Measurements from ENCODE around the gene MTF1. TPM values are rescaled to one million over a fixed set of nuclear protein-coding genes. Genes with fewer than 3 reads are reported as not detected.

Gene MTF1
- total and polyA plus RNA-seq, 2 donors, result 4.4 to 5.6 TPM

- no peak for DNase-seq (ENCODE audit: extremely low spot score)
- Histone ChIP-seq H3K4me1 (ENCODE audit: insufficient read depth) (no peaks in the 10 kb centered on the region), H3K4me3 (ENCODE audit: low read depth, low read length) (no peak overlapping the region), H3K27ac (ENCODE audit: low read depth) (no peak overlapping the region), H3K36me3 (ENCODE audit: insufficient read depth) (peaks cover 8% of the 10 kb centered on the region)
- 94% methylated on average over 6 of the region's 6 CpGs for WGBS
These were observed 28.8 kb upstream of the MTF1 start for GRCh38 chr1:37888022-37888700.

- 92% methylated on average over 3 of the region's 3 CpGs for WGBS
- no peaks in the 10 kb centered on the region for H3K4me1 ChIP-seq (ENCODE audit: insufficient read depth)
- no peak overlapping the region for H3K4me3 ChIP-seq (ENCODE audit: low read depth, low read length)
- H3K27ac ChIP-seq (ENCODE audit: low read depth), result no peak overlapping the region
- DNase-seq (ENCODE audit: extremely low spot score), result no peak
- peaks cover 7% of the 10 kb centered on the region for H3K36me3 ChIP-seq (ENCODE audit: insufficient read depth)
These were observed 24.8 kb upstream of the MTF1 start for GRCh38 chr1:37884145-37884544.

DNA sequence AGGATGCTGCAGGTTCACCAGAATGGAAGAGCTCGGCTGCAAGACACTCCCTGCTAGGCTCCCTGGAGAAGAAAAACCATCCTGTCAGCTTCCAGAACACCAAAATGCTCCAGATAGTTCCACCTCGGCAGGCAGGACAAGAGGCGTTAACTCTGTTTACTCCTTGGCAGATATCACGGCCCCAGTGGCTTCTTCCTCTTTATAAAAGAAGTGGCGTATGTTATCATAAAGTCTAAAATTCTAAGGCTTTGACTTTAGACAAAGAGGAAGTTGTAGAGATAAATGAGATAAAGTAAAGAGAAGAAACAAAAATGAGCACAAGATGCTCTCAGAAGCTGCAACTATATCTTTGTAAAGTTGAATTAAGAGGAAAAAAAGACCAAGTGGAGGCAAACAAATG is 24.3 kb upstream of the MTF1 start:
- Histone ChIP-seq H3K36me3 (ENCODE audit: insufficient read depth) (peaks cover 7% of the 10 kb centered on the region), H3K27ac (ENCODE audit: low read depth) (no peak overlapping the region), H3K4me1 (ENCODE audit: insufficient read depth) (no peaks in the 10 kb centered on the region), H3K4me3 (ENCODE audit: low read depth, low read length) (no peak overlapping the region)
- WGBS, result 60% methylated on average over 5 of the region's 5 CpGs
- DNase-seq (ENCODE audit: extremely low spot score), result no peak

DNA sequence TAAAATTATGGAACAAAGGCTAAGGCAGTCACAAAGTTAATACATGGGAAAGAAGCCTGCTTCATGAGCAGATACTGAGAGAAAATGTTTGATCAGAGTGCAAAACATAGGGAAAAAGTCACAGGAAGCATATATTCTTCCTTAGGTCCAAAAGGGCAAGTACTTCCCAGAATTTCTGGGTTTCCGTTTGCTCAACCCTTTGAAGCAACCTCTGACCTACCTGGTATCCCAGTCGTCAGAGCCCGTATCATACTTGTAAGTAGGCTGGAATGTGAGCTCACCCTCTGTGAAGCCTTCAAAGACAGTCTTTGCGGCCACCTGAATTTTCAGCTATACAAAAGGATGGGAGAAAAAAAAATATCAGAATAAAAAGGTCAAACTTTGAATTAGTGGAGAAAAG is 20.5 kb upstream of the MTF1 start:
- Histone ChIP-seq H3K4me3 (ENCODE audit: low read depth, low read length) (no peak overlapping the region), H3K36me3 (ENCODE audit: insufficient read depth) (peaks cover 7% of the 10 kb centered on the region), H3K4me1 (ENCODE audit: insufficient read depth) (no peaks in the 10 kb centered on the region), H3K27ac (ENCODE audit: low read depth) (no peak overlapping the region)
- no peak for DNase-seq (ENCODE audit: extremely low spot score)
- WGBS, result 96% methylated on average over 4 of the region's 4 CpGs

GRCh38 chr1:37878071-37878470 is 18.7 kb upstream of the MTF1 start:
- H3K4me3 ChIP-seq (ENCODE audit: low read depth, low read length), result no peak overlapping the region
- H3K4me1 ChIP-seq (ENCODE audit: insufficient read depth), result no peaks in the 10 kb centered on the region
- WGBS, result 95% methylated on average over 6 of the region's 6 CpGs
- peaks cover 10% of the 10 kb centered on the region for H3K36me3 ChIP-seq (ENCODE audit: insufficient read depth)
- H3K27ac ChIP-seq (ENCODE audit: low read depth), result no peak overlapping the region
- DNase-seq (ENCODE audit: extremely low spot score), result no peak

- no peak for DNase-seq (ENCODE audit: extremely low spot score)
- peaks cover 10% of the 10 kb centered on the region for H3K36me3 ChIP-seq (ENCODE audit: insufficient read depth)
- H3K27ac ChIP-seq (ENCODE audit: low read depth), result no peak overlapping the region
- no peak overlapping the region for H3K4me3 ChIP-seq (ENCODE audit: low read depth, low read length)
- WGBS, result 100% methylated on average over 1 of the region's 1 CpG
- H3K4me1 ChIP-seq (ENCODE audit: insufficient read depth), result no peaks in the 10 kb centered on the region
These were observed 16.4 kb upstream of the MTF1 start for GRCh38 chr1:37875833-37876232.

DNA sequence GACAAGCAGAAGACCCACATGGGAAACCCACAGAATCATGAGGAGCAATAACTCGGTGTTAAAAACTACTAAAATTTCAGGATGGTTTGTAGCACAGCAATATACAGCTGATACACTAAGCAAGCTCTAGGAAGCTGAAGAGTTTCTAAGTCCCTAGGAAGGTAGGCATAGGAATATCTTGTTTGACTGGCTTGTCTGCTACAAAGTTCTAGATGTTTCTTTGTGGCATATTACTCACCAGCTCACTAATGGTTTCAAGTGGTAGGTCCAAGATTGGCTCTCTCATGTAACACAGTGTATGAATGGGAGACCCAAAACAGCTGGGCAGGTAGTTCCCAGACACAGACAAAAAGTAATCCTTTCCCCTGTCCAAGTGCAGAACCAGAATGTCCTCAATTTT is 13.3 kb upstream of the MTF1 start:
- Histone ChIP-seq H3K27ac (ENCODE audit: low read depth) (no peak overlapping the region), H3K4me1 (ENCODE audit: insufficient read depth) (no peaks in the 10 kb centered on the region), H3K4me3 (ENCODE audit: low read depth, low read length) (no peak overlapping the region), H3K36me3 (ENCODE audit: insufficient read depth) (peaks cover 5% of the 10 kb centered on the region)
- no peak for DNase-seq (ENCODE audit: extremely low spot score)
- WGBS, result 98% methylated on average over 1 of the region's 1 CpG

- Histone ChIP-seq H3K27ac (ENCODE audit: low read depth) (no peak overlapping the region), H3K4me3 (ENCODE audit: low read depth, low read length) (no peak overlapping the region), H3K4me1 (ENCODE audit: insufficient read depth) (no peaks in the 10 kb centered on the region), H3K36me3 (ENCODE audit: insufficient read depth) (peaks cover 4% of the 10 kb centered on the region)
- no peak for DNase-seq (ENCODE audit: extremely low spot score)
- WGBS, result 93% methylated on average over 2 of the region's 2 CpGs
These were observed 9.1 kb upstream of the MTF1 start for GRCh38 chr1:37868466-37868865.

DNA sequence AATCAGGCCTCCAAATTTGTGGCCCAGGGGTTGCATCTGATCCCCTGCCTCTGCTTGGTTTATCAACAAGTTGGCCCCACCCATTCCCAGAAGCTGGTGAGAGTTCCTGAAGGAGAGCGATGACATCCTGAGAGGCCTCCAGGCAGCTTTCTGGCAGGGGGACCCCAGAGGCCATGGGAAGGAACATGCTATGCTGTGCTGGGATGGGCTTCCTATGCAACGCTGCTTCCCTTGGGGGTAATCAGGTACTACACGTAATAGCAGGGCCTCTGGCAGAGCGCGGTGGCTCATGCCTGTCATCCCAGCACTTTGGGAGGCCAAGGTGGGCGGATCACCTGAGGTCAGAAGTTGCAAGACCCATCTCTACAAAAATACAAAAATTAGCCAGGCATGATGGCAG is 8.4 kb upstream of the MTF1 start:
- WGBS, result 90% methylated on average over 6 of the region's 6 CpGs
- peaks cover 4% of the 10 kb centered on the region for H3K36me3 ChIP-seq (ENCODE audit: insufficient read depth)
- H3K4me3 ChIP-seq (ENCODE audit: low read depth, low read length), result no peak overlapping the region
- no peak for DNase-seq (ENCODE audit: extremely low spot score)
- no peaks in the 10 kb centered on the region for H3K4me1 ChIP-seq (ENCODE audit: insufficient read depth)
- no peak overlapping the region for H3K27ac ChIP-seq (ENCODE audit: low read depth)

- Histone ChIP-seq H3K4me1 (ENCODE audit: insufficient read depth) (no peaks in the 10 kb centered on the region), H3K36me3 (ENCODE audit: insufficient read depth) (peaks cover 4% of the 10 kb centered on the region), H3K27ac (ENCODE audit: low read depth) (no peak overlapping the region), H3K4me3 (ENCODE audit: low read depth, low read length) (no peak overlapping the region)
- WGBS, result 98% methylated on average over 1 of the region's 1 CpG
- no peak for DNase-seq (ENCODE audit: extremely low spot score)
These were observed 7.1 kb upstream of the MTF1 start for GRCh38 chr1:37866491-37866890.

GRCh38 chr1:37865348-37866120 is 6.1 kb upstream of the MTF1 start:
- Histone ChIP-seq H3K36me3 (ENCODE audit: insufficient read depth) (peaks cover 2% of the 10 kb centered on the region), H3K4me3 (ENCODE audit: low read depth, low read length) (no peak overlapping the region), H3K27ac (ENCODE audit: low read depth) (no peak overlapping the region)

DNA sequence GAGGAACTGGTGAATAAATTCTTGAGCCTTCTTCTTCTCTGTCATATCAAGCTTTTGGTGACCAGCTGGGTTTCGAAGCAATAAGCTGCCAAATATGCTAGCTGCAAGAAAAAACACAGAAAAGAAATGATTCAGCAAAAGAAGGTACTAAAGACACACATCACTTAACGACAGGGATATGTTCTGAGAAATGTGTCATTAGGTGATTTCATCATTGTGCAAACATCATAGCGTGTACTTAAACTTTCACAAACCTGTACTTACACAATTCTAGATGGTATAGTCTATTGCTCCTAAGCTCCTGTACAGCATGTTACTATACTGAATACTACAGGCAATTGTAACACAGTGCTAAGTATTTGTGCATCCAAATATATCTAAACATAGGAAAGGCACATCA is 2.9 kb upstream of the MTF1 start:
- 81% methylated on average over 3 of the region's 3 CpGs for WGBS
- no peaks in the 10 kb centered on the region for H3K36me3 ChIP-seq (ENCODE audit: insufficient read depth)
- no peak overlapping the region for H3K27ac ChIP-seq (ENCODE audit: low read depth)
- DNase-seq (ENCODE audit: extremely low spot score), result no peak
- H3K4me3 ChIP-seq (ENCODE audit: low read depth, low read length), result no peak overlapping the region
- H3K4me1 ChIP-seq (ENCODE audit: insufficient read depth), result no peaks in the 10 kb centered on the region

More at GRCh38 chr1:37865348-37866120, 6.1 kb upstream of the MTF1 start:
- WGBS, result 89% methylated on average over 6 of the region's 6 CpGs
- no peaks in the 10 kb centered on the region for H3K4me1 ChIP-seq (ENCODE audit: insufficient read depth)
- DNase-seq (ENCODE audit: extremely low spot score), result no peak

- Histone ChIP-seq H3K27ac (ENCODE audit: low read depth) (no peak overlapping the region), H3K4me3 (ENCODE audit: low read depth, low read length) (no peak overlapping the region), H3K36me3 (ENCODE audit: insufficient read depth) (no peaks in the 10 kb centered on the region), H3K4me1 (ENCODE audit: insufficient read depth) (no peaks in the 10 kb centered on the region)
- 92% methylated on average over 4 of the region's 4 CpGs for WGBS
- no peak for DNase-seq (ENCODE audit: extremely low spot score)
These were observed 1.8 kb upstream of the MTF1 start for GRCh38 chr1:37861151-37861550.

GRCh38 chr1:37860346-37860666 is 914 bp upstream of the MTF1 start:
- no peak for DNase-seq (ENCODE audit: extremely low spot score)
- no peak overlapping the region for H3K27ac ChIP-seq (ENCODE audit: low read depth)
- no peaks in the 10 kb centered on the region for H3K4me1 ChIP-seq (ENCODE audit: insufficient read depth)
- H3K4me3 ChIP-seq (ENCODE audit: low read depth, low read length), result peak overlapping the region; percentile 86
- whole genome bisulfite sequencing, result 27% methylated on average over 5 of the region's 5 CpGs
- no peaks in the 10 kb centered on the region for H3K36me3 ChIP-seq (ENCODE audit: insufficient read depth)
